ENCODE data around the gene KCNN4. TPM values are rescaled to one million over a fixed set of nuclear protein-coding genes. Genes with fewer than 3 reads are reported as not detected.
"Not testable (repeated sequence)": the region's sequence is repeated elsewhere in the genome, so short reads cannot be mapped to it uniquely, and the experiment has no call there.

The KCNN4 gene
- total RNA-seq, 2 donors from 2014 or later = 2.9 TPM; not detected in 1

- H3K27me3 ChIP-seq = no peaks in the 10 kb centered on the region
- ATAC-seq (no peak), DNase-seq (no peak)
- no peaks in the 10 kb centered on the region for H3K9me3 ChIP-seq
- 19 to 41% methylated on average over 1 of the region's 1 CpG for WGBS, 2 donors
- H3K36me3 ChIP-seq (replicated peaks in 1 of 2; ENCODE audit: insufficient read depth in 1 of 2, low read depth in 2 of 2) = no peaks in the 10 kb centered on the region
- H3K27ac ChIP-seq = no peak overlapping the region
- H3K4me1 ChIP-seq = no peaks in the 10 kb centered on the region
- TF ChIP-seq POLR2A (IDR thresholded peaks at IDR 0.05) (no peak), CTCF (IDR thresholded peaks at IDR 0.05) (no peak)
- intact Hi-C loops (cut with DNase I) = no loop called here
- no peak overlapping the region for H3K4me3 ChIP-seq
Measured at GRCh38 chr19:43812259-43812658, 31.5 kb upstream of the KCNN4 start.

GRCh38 chr19:43811837-43812236, 31.1 kb upstream of the KCNN4 start:
- no peak for TF ChIP-seq CTCF (IDR thresholded peaks at IDR 0.05)
- TF ChIP-seq POLR2A (IDR thresholded peaks at IDR 0.05) = no peak
- intact Hi-C loops (cut with DNase I) = no loop called here
- Histone ChIP-seq H3K27me3 (no peaks in the 10 kb centered on the region), H3K4me3 (no peak overlapping the region), H3K4me1 (no peaks in the 10 kb centered on the region), H3K27ac (no peak overlapping the region), H3K36me3 (replicated peaks in 1 of 2; ENCODE audit: insufficient read depth in 1 of 2, low read depth in 2 of 2) (no peaks in the 10 kb centered on the region), H3K9me3 (no peaks in the 10 kb centered on the region)
- ATAC-seq = no peak
- WGBS, 2 donors = 29% methylated on average over 1 of the region's 1 CpG
- no peak for DNase-seq

- WGBS, 2 donors = 22 to 27% methylated on average over 8 of the region's 8 CpGs
- intact Hi-C loops (cut with DNase I) = no loop called here
- no peaks in the 10 kb centered on the region for H3K27me3 ChIP-seq
- no peak overlapping the region for H3K4me3 ChIP-seq
- ATAC-seq = no peak
- H3K4me1 ChIP-seq = no peaks in the 10 kb centered on the region
- no peak for DNase-seq
- no peaks in the 10 kb centered on the region for H3K9me3 ChIP-seq
- no peak overlapping the region for H3K27ac ChIP-seq
- H3K36me3 ChIP-seq (replicated peaks in 1 of 2; ENCODE audit: insufficient read depth in 1 of 2, low read depth in 2 of 2) = no peaks in the 10 kb centered on the region
- no peak for TF ChIP-seq POLR2A (IDR thresholded peaks at IDR 0.05)
- TF ChIP-seq CTCF (IDR thresholded peaks at IDR 0.05) = peak in 6 of 7 experiments; percentile 21 to 39 (median 28)
Measured at GRCh38 chr19:43809762-43810696, 29.3 kb upstream of the KCNN4 start.

GRCh38 chr19:43807651-43808050, 26.9 kb upstream of the KCNN4 start:
- no peak for DNase-seq
- Histone ChIP-seq H3K4me3 (no peak overlapping the region), H3K27ac (no peak overlapping the region), H3K4me1 (no peaks in the 10 kb centered on the region), H3K27me3 (no peaks in the 10 kb centered on the region), H3K9me3 (no peaks in the 10 kb centered on the region), H3K36me3 (replicated peaks in 1 of 2; ENCODE audit: insufficient read depth in 1 of 2, low read depth in 2 of 2) (no peaks in the 10 kb centered on the region)
- TF ChIP-seq POLR2A (IDR thresholded peaks at IDR 0.05) = no peak
- TF ChIP-seq CTCF (IDR thresholded peaks at IDR 0.05) = no peak
- no peak for ATAC-seq
- intact Hi-C loops (cut with DNase I) = no loop called here

- WGBS, 2 donors = 55 to 60% methylated on average over 5 of the region's 5 CpGs
- no peaks in the 10 kb centered on the region for H3K27me3 ChIP-seq
- no peaks in the 10 kb centered on the region for H3K9me3 ChIP-seq
- intact Hi-C loops (cut with DNase I) = no loop called here
- DNase-seq (no peak), ATAC-seq (no peak)
- H3K27ac ChIP-seq = no peak overlapping the region
- no peak overlapping the region for H3K4me3 ChIP-seq
- no peaks in the 10 kb centered on the region for H3K4me1 ChIP-seq
- TF ChIP-seq CTCF (IDR thresholded peaks at IDR 0.05) (no peak), POLR2A (IDR thresholded peaks at IDR 0.05) (no peak)
- H3K36me3 ChIP-seq (replicated peaks in 1 of 2; ENCODE audit: insufficient read depth in 1 of 2, low read depth in 2 of 2) = no peaks in the 10 kb centered on the region
Measured at GRCh38 chr19:43806848-43807247, 26.1 kb upstream of the KCNN4 start.

- 79 to 82% methylated on average over 7 of the region's 7 CpGs for WGBS, 2 donors
- DNase-seq; intact Hi-C loops (cut with DNase I): not testable (repeated sequence)
Measured at GRCh38 chr19:43806401-43806800, 25.6 kb upstream of the KCNN4 start.

More at GRCh38 chr19:43806401-43806800, 25.6 kb upstream of the KCNN4 start:
- H3K27ac ChIP-seq; H3K4me3 ChIP-seq; H3K4me1 ChIP-seq; H3K36me3 ChIP-seq (replicated peaks in 1 of 2; ENCODE audit: insufficient read depth in 1 of 2, low read depth in 2 of 2); H3K9me3 ChIP-seq; ATAC-seq; H3K27me3 ChIP-seq: not testable (repeated sequence)
